GM19328 (cell line): ENCODE measurements around the gene LAMP1.
"Not testable (repeated sequence)": the region's sequence is repeated elsewhere in the genome, so short reads cannot be mapped to it uniquely, and the experiment has no call there.

Source experiments
- ATAC-seq: cut with Tn5 transposase; IDR thresholded peaks from one replicate; pipeline ENCODE4 v1.9.1; 2021; ENCODE audit warnings: mild to moderate bottlenecking, moderate library complexity; ENCODE audit not compliant: unreplicated experiment

Gene LAMP1

GRCh38 chr13:113296823-113297369, at the start of gene LAMP1:
LAMP1 (plus strand) TSS chr13:113297239; CDS start chr13:113297435, 196 bp downstream.
- peak; percentile 80 for ATAC-seq

DNA sequence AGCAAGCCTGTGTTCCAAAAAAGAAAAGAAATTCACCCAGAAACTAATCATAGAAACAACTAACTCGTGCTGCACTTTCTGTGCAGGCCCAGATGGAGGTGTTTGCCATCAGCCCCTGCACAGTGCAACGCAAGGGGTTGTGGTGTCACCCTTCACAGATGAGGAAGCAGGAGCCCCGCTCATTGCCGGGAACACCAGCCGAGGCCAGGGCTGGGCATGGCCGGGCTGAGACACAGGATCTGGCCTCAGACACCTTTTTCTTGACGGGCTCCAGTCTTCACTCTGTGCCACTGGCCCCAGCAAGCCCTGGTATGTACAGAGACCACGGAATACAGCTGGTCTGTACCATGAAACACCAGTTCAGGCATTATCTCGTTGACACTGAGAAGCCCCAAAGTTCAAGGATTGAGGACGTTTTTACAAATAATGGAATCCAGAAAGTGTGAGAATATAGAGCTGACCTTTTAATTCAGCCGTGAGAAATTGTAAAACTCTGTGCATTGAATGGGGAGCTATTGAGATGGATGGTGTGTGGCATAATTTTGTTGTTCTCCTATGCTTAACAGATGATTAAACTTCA, 44.4 kb upstream of the LAMP1 start:
- ATAC-seq, result no peak

DNA sequence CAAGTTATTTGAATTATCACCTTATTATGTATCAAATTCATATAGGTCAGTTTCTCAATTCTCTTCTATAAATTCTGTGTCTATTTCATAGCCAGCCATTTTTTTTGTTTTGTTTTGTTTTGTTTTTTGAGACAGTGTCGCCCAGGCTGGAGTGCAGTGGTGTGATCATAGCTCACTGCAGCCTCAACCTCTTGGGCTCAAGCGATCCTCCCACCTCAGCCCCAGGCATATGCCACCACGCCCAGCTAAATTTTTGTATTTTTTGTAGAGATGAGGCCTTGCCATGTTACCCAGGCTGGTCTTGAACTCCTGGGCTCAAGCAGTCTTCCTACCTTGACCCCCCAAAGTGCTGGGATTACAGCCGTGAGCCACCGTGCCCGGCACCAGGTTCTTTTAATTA, 39.1 kb upstream of the LAMP1 start:
- ATAC-seq, result not testable (repeated sequence)

DNA sequence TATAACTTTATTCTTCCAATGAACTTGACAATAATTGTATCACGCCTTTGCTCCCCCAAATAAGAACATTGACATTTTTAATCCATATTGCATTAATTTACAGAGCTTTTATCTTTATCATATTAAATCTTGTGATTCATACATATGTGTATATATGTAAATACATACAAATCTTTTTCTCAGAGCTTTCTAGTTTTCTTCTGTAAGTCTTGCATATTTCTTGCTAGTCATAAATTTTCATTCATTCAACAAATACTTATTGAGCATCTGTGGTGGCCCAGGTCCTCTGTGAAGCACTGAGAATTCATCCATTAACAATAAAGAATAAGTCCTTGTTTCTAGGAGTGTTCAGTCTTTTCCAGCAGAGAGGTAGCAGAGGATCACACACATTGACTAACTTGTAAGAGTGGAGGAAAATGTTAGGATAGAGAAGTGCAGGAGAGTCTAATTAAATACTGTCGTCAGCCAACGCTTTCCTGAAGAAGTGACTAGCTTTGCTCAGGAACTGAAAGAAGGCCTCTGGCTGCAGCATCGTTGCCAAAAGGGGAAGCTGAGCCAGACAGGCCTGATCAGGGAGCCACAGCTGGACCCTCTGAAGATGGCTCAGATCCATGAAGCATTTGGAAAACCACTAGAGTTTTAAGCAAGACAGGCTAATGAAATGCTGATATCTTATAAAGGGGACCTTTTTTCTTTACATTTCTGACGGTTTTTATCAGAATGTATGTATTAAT, 38.6 kb upstream of the LAMP1 start:
- ATAC-seq, result no peak

- ATAC-seq, result no peak
These were observed 36.0 kb upstream of the LAMP1 start for GRCh38 chr13:113260996-113261395.

DNA sequence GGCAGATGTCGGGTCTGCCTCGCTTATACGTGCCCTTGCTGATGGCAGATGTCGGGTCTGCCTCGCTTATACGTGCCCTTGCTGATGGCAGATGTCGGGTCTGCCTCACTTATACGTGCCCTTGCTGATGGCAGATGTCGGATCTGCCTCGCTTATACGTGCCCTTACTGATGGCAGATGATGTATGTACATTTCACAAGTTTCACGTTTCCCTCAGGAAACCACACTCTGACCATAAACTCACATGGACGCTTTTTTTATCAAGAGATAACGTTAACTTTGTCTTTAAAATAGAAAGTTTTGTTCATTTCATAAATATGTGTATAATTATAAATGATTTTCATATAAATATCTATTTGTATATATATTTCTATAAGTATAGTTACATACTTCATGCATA, 34.0 kb upstream of the LAMP1 start:
- ATAC-seq, result not testable (repeated sequence)

DNA sequence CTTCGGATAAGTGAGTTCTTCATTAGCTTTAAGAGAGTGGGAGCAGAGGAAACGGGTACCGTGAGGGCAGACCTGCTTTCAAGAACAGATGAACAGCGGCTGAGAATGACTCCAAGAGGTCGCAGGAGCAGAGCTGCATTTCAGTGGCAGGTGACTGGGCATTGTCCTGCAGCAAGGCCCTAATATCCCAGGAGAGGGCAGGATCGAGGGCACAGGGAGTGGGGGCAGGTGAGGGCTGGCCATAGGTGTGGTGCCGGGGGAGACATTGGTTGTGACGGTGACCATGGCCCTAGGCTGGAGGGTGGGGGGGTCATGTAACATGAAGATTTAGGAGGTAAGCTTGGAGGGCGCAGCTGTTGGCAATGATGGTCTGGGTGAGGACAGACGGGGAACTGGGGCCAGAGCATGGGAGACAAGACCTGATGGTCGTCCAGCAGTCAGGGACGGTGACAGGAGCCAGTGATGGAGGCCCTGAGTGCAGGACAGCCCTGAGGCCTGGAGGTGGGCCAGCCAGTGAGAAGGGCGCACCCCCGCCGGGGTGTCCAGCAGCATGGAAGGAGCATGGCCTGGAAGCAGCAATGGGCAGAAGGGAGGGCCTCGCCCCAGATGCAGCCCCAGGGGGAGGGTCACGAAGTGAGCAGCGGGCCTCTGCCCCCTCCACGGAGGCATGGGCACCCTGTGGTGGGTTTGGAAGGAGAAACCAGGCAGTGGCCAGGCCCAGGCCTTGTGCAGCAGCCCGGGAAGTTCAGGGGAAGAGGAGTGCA, 29.2 kb upstream of the LAMP1 start:
- no peak for ATAC-seq

DNA sequence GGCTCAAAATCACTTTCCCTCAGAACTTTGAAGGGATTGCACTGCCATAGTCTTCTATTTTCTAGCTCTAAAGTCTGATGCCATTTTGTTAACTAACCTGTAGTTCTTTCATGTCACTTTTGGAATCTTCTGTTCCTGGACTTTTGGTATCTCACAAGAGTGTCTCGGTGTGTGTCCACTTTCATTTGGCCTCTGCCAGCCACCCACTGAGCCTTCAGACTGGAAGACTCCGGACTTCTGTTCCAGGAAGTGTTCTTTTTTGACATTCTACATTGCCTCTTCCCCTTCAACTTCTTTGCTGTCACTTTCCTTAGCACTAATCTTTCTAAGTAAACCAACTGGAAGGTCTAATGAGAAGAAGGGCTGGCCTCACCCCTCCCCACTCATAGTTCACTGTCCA, 25.0 kb upstream of the LAMP1 start:
- ATAC-seq, result no peak

DNA sequence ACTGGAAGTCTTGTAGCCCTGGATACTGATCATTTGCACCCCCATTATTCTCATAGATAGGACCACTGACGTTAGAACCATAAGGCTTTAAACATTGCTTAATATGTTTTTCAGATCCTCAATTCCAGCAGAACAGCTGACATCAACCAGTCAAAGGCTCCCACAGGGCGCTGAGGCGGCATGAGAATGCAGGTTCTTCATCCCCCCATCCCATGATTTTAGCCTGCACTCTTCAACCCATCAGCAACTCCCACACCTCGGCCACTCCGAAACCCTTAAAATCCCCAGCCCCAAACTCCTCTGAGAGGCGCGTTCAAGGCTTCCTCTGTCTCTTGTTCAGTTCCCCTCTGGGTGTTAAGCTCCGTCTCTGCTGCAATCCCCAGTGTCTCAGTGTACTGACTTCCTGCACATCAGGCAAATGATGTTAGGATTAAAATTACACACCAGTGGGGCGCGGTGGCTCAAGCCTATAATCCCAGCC, 24.3 kb upstream of the LAMP1 start:
- no peak for ATAC-seq

GRCh38 chr13:113273321-113273720, 23.7 kb upstream of the LAMP1 start:
- no peak for ATAC-seq

- ATAC-seq, result no peak
These were observed 23.0 kb upstream of the LAMP1 start for GRCh38 chr13:113273851-113274590.

DNA sequence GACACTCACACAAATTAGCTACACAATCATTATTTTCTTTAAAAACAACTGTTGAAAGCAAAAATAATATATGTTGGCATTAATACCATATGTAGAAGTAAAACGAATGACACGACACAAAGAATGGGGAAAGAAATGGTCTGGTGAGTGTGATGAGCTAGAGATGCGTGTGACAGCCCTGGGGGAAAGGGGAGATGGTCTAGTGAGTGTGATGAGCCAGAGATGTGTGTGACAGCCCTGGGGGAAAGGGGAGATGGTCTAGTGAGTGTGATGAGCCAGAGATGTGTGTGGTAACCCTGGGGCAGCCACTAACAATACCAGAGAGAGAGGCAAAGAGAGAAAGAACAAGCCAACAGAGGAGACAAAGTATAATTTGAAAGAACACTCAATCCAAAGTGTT, 22.3 kb upstream of the LAMP1 start:
- ATAC-seq, result no peak

DNA sequence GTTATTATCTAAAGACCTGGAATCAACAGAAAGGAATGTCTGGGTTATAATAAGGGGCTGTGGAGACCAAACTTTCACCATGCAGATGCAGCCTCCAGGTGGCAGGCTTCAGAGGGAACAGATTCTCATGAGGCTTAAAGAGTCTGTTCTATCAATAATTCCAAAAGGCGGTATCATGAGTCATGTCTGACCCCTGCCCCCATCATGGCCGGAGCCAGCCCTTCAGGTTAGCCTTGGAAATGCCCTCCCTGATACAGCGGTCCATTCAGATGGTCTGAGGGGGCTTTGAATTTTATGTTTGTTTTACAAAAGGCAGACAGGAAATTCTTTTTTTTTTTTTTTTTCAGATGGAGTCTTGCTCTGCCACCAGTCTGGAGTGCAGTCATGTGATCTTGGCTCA, 21.7 kb upstream of the LAMP1 start:
- ATAC-seq, result no peak

- ATAC-seq, result no peak
These were observed 16.9 kb upstream of the LAMP1 start for GRCh38 chr13:113280126-113280525.

DNA sequence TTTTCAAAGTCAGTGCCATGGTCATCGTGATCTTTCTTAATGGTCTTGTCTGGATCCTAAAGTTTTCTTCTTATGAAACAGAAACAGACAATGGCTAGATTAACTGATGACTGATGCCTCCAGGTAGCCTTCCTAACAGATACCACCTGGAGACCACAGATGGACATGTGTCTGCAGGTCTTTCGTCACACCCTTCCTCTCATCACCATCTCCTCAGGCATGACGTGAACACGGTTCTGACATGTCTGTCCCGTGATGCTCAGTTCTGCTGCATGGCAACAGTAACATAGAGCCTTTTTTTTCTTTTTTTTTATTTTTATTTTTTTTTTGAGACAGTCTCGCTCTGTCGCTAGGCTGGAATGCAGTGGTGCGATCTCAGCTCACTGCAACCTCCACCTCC, 13.1 kb upstream of the LAMP1 start:
- no peak for ATAC-seq

- no peak for ATAC-seq
These were observed 8.2 kb upstream of the LAMP1 start for GRCh38 chr13:113288880-113289279.

GRCh38 chr13:113291129-113291528, 5.9 kb upstream of the LAMP1 start:
- no peak for ATAC-seq

GRCh38 chr13:113292021-113292862, 4.8 kb upstream of the LAMP1 start:
- no peak for ATAC-seq

GRCh38 chr13:113293686-113294085, 3.4 kb upstream of the LAMP1 start:
- ATAC-seq, result no peak

DNA sequence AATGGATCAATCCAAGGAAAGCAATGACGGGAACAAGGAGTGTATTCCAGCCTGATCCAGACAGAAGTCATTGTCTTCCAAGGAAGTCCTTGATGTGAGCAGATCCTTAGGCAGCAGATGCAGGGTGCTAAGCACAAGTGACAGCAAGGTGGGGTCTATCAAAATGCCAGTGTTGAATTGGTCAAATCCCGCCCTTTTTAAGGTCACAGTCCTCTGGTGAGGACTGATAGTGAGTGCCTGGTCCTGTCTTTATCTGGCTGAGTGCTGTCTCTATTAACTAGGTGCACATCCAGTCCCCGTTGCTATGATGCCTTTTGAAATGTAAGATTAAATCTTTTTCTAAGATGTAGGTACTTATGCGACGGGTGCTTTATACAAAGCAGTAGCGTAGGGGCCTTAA, 1.3 kb upstream of the LAMP1 start:
- ATAC-seq, result no peak
